T-helper 22 cell (primary cell): ENCODE measurements around the gene NFATC1.
A peak's percentile ranks its signal among the peaks of the same experiment; 100 is the strongest.

Source experiments
- DNase-seq: peaks from one replicate; pipeline ENCODE4 v3.0.0-alpha.2; 2020; ENCODE audit warnings: low read depth

The NFATC1 gene

GRCh38 chr18:79389689-79390088 is 6.0 kb upstream of the NFATC1 start:
- DNase-seq = no peak

- no peak for DNase-seq
Measured at GRCh38 chr18:79392226-79392625, 3.5 kb upstream of the NFATC1 start.

GRCh38 chr18:79393181-79393634 is 2.5 kb upstream of the NFATC1 start:
- DNase-seq = no peak

GRCh38 chr18:79393635-79394533 is 1.8 kb upstream of the NFATC1 start:
- DNase-seq = peak; percentile 36

GRCh38 chr18:79394534-79395307 is 1.0 kb upstream of the NFATC1 start:
- DNase-seq = no peak

GRCh38 chr18:79395308-79395640 is 456 bp upstream of the NFATC1 start:
- no peak for DNase-seq

GRCh38 chr18:79396431-79397246 is 909 bp downstream of the NFATC1 start:
- no peak for DNase-seq

- DNase-seq = no peak
Measured at GRCh38 chr18:79397247-79397829, 1.6 kb downstream of the NFATC1 start.

GRCh38 chr18:79397830-79398761 is 2.4 kb downstream of the NFATC1 start:
- DNase-seq = no peak

- DNase-seq = no peak
Measured at GRCh38 chr18:79399275-79400081, 3.7 kb downstream of the NFATC1 start.

- peak; percentile 44 for DNase-seq
Measured at GRCh38 chr18:79400091-79400590, 4.4 kb downstream of the NFATC1 start.

GRCh38 chr18:79400591-79401381 is 5.1 kb downstream of the NFATC1 start:
- DNase-seq = peak; percentile 52

GRCh38 chr18:79401494-79402208 is 5.9 kb downstream of the NFATC1 start:
- DNase-seq = no peak

GRCh38 chr18:79402209-79402576 is 6.5 kb downstream of the NFATC1 start:
- no peak for DNase-seq

GRCh38 chr18:79402977-79403722 is 7.4 kb downstream of the NFATC1 start:
- no peak for DNase-seq

GRCh38 chr18:79403723-79404566 is 8.2 kb downstream of the NFATC1 start:
- DNase-seq = no peak

- DNase-seq = no peak
Measured at GRCh38 chr18:79404567-79404910, 8.8 kb downstream of the NFATC1 start.
